ENCODE results near the gene CETN2. TPM values are rescaled to one million over a fixed set of nuclear protein-coding genes. Genes with fewer than 3 reads are reported as not detected.

The CETN2 gene
- total and polyA plus RNA-seq, 10 donors: 9.4 to 25.0 (median 14.7) TPM

DNA sequence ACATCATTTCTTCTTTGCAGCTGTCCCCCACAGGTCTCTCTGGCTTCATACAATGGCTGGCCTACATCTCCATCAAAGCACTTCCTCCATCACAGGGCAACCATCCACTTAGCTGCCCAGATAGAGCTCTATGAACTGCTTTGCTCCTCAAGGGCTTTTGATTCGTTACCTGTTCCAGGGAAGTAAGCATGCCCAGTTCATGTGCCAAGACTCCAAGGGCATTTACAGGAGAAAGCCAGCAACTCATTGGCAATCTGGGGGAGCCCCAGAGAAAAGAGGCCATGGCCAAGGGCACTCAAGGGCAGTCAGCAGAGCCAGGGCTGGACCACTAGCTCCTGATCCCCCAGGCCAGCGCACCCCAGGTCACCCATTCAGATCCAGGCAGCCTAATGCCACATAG lies 42.8 kb upstream of the CETN2 start:
- H3K27me3 ChIP-seq (replicated peaks in 1 of 7): no peaks in the 10 kb centered on the region
- no peak for DNase-seq
- H3K9me3 ChIP-seq: no peaks in the 10 kb centered on the region
- no peaks in the 10 kb centered on the region for H3K4me1 ChIP-seq
- intact Hi-C loops (cut with DNase I; ENCODE audit: low total_unique reads): no loop called here
- H3K4me3 ChIP-seq: no peak overlapping the region
- TF ChIP-seq, protein P1, sequence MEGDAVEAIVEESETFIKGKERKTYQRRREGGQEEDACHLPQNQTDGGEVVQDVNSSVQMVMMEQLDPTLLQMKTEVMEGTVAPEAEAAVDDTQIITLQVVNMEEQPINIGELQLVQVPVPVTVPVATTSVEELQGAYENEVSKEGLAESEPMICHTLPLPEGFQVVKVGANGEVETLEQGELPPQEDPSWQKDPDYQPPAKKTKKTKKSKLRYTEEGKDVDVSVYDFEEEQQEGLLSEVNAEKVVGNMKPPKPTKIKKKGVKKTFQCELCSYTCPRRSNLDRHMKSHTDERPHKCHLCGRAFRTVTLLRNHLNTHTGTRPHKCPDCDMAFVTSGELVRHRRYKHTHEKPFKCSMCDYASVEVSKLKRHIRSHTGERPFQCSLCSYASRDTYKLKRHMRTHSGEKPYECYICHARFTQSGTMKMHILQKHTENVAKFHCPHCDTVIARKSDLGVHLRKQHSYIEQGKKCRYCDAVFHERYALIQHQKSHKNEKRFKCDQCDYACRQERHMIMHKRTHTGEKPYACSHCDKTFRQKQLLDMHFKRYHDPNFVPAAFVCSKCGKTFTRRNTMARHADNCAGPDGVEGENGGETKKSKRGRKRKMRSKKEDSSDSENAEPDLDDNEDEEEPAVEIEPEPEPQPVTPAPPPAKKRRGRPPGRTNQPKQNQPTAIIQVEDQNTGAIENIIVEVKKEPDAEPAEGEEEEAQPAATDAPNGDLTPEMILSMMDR (IDR thresholded peaks at IDR 0.05 in 8 of 11, conservative IDR thresholded peaks at IDR 0.05 in 3 of 11): no peak
- TF ChIP-seq POLR2AphosphoS5 (IDR thresholded peaks at IDR 0.05) (no peak), POLR2A (IDR thresholded peaks at IDR 0.05) (no peak)
- H3K27ac ChIP-seq: no peak overlapping the region
- 69 to 100% (median 83%) methylated on average over 1 to 2 of the region's 2 CpGs for WGBS, 5 donors
- peaks cover 0 to 30% (median 8%) of the 10 kb centered on the region in 6 donors for H3K36me3 ChIP-seq

DNA sequence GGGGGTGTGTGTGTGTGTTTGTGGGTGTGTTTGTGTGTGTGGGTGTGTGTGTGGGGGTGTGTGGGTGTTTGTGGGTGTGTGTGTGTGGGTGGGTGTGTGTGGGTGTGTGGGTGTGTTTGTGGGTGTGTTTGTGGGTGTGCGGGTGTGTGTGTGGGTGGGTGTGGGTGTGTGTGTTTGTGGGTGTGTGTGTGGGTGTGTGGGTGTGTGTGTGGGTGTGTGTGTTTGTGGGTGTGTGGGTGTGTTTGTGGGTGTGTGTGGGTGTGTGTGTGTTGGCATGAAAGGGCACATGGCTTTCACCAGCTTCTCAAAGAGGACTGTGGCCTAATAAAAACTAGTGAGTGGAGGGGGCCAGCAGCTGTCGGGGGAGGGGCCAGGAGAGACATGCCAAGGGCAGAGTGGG lies 42.0 kb upstream of the CETN2 start:
- no peaks in the 10 kb centered on the region for H3K27me3 ChIP-seq (replicated peaks in 1 of 7)
- H3K4me1 ChIP-seq: no peaks in the 10 kb centered on the region
- intact Hi-C loops (cut with DNase I; ENCODE audit: low total_unique reads): no loop called here
- peaks cover 0 to 37% (median 11%) of the 10 kb centered on the region in 6 donors for H3K36me3 ChIP-seq
- no peak overlapping the region for H3K4me3 ChIP-seq
- no peaks in the 10 kb centered on the region for H3K9me3 ChIP-seq
- DNase-seq: no peak
- TF ChIP-seq POLR2A (IDR thresholded peaks at IDR 0.05) (no peak), POLR2AphosphoS5 (IDR thresholded peaks at IDR 0.05) (no peak)
- TF ChIP-seq, protein P1 (IDR thresholded peaks at IDR 0.05 in 8 of 11, conservative IDR thresholded peaks at IDR 0.05 in 3 of 11): no peak
- 67 to 100% (median 73%) methylated on average over 1 to 2 of the region's 2 CpGs for WGBS, 5 donors
- H3K27ac ChIP-seq: no peak overlapping the region

DNA sequence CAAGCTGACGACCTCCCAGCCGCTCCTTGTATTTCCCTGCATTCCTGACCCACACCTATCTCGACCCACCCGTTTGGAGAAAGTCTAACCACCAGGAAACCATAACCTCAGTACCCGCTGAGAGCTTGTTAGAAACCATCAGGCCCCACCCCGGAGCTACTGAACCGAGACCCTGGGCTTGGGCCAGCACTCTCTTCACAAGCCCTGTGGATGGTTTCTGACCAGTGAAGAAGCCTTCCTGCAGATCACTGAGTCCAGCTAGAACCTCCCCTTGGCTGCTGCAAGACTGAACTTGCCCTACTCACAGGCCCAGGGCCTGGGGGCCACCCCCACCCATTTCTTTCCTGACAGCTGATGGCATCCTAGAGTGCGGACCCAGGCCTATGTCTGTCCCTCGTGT lies 40.7 kb upstream of the CETN2 start:
- no peaks in the 10 kb centered on the region for H3K9me3 ChIP-seq
- no peak overlapping the region for H3K27ac ChIP-seq

DNA sequence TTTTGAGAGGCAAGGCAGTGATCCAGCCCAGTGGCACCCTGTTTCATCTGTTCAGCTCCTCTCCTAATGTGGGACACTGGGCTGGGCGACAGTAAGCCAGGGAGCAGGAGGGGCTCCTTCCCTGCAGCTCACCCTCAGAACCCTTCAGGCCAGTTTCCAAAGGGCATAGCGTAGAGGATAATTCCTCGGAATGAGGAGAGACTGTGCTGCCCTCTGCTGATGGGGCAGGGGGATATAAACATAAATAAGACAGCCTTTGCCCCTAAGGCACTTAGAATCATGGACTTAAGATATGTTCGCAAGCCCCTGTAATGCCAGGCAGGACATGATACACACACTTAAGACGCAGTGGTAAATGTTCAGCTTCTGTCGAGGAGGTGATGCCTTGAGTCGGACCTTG lies 39.4 kb upstream of the CETN2 start:
- peaks cover 0 to 63% (median 19%) of the 10 kb centered on the region in 6 donors for H3K36me3 ChIP-seq
- no peaks in the 10 kb centered on the region for H3K27me3 ChIP-seq (replicated peaks in 1 of 7)
- no peak overlapping the region for H3K4me3 ChIP-seq
- no peak overlapping the region for H3K27ac ChIP-seq
- no peaks in the 10 kb centered on the region for H3K9me3 ChIP-seq
- 77 to 98% (median 95%) methylated on average over 7 of the region's 7 CpGs for WGBS, 5 donors
- DNase-seq: no peak
- no peaks in the 10 kb centered on the region for H3K4me1 ChIP-seq
- TF ChIP-seq, protein P1 (IDR thresholded peaks at IDR 0.05 in 8 of 11, conservative IDR thresholded peaks at IDR 0.05 in 3 of 11): no peak
- TF ChIP-seq POLR2AphosphoS5 (IDR thresholded peaks at IDR 0.05): no peak
- TF ChIP-seq POLR2A (IDR thresholded peaks at IDR 0.05): no peak
- intact Hi-C loops (cut with DNase I; ENCODE audit: low total_unique reads): no loop called here

More for the DNA sequence above, 40.7 kb upstream of the CETN2 start:
- intact Hi-C loops (cut with DNase I; ENCODE audit: low total_unique reads): no loop called here
- Histone ChIP-seq H3K4me3 (no peak overlapping the region), H3K4me1 (no peaks in the 10 kb centered on the region), H3K36me3 (peaks cover 0 to 50% (median 15%) of the 10 kb centered on the region in 6 donors), H3K27me3 (replicated peaks in 1 of 7) (no peaks in the 10 kb centered on the region)
- no peak for DNase-seq
- WGBS, 5 donors: 81 to 93% (median 87%) methylated on average over 8 to 9 of the region's 9 CpGs
- no peak for TF ChIP-seq POLR2A (IDR thresholded peaks at IDR 0.05)
- TF ChIP-seq, protein P1 (IDR thresholded peaks at IDR 0.05 in 8 of 11, conservative IDR thresholded peaks at IDR 0.05 in 3 of 11): no peak
- TF ChIP-seq POLR2AphosphoS5 (IDR thresholded peaks at IDR 0.05): no peak

All from spleen (tissue), 11 donors.